PC-3 (cell line): ENCODE data around the gene USP32. TPM values are rescaled to one million over a fixed set of nuclear protein-coding genes. Genes with fewer than 3 reads are reported as not detected.

Source experiments
- ATAC-seq: fragments of 200-7000 bp; cut with Tn5 transposase; 2 replicates; pipeline ENCODE4 v1.9.1; 2020; ENCODE audit warnings: mild to moderate bottlenecking, moderate library complexity
- BruUV-seq: library from RNA; stranded (reverse); fragments of 400-500 nt; replicated peaks from 2 replicates; lab custom pipeline; 2021; lab: Mats Ljungman, UMichigan
- CTCF ChIA-PET: fragments of 300-600 bp; sonication (Branson Sonifier 250); formaldehyde crosslinking; loops from one replicate; lab custom pipeline; 2022; ENCODE audit warnings: antibody characterized with exemption; lab: Charles Lee
- POLR2A ChIA-PET: fragments of 300-600 bp; sonication (Branson Sonifier 250); formaldehyde crosslinking; loops from one replicate; lab custom pipeline; 2022; ENCODE audit warnings: antibody characterized with exemption; ENCODE audit not compliant: unreplicated experiment; lab: Charles Lee
- DNase-seq: peaks from one replicate; pipeline ENCODE4 v3.0.0-alpha.2; 2015
- H2AFZ ChIP-seq: fragments of 300-600 bp; sonication (generic); 2 replicates; pipeline ENCODE4 v1.6.0; 2016; ENCODE audit warnings: antibody characterized with exemption, low read length
- H3F3A ChIP-seq: fragments of 300-600 bp; sonication (generic); one replicate; pipeline ENCODE4 v1.6.0; 2017; ENCODE audit warnings: antibody characterized with exemption, low read length, control low read depth, mild to moderate bottlenecking; ENCODE audit not compliant: unreplicated experiment
- H3K27ac ChIP-seq: fragments of 300-600 bp; sonication (generic); 2 replicates; pipeline ENCODE4 v1.5.1; 2016; ENCODE audit warnings: mild to moderate bottlenecking, low read length
- H3K27me3 ChIP-seq: fragments of 300-600 bp; sonication (generic); 2 replicates; pipeline ENCODE4 v1.6.1; 2016; ENCODE audit warnings: low read length, mixed read lengths
- H3K36me3 ChIP-seq: fragments of 300-600 bp; sonication (generic); 2 replicates; pipeline ENCODE4 v1.6.1; 2016; ENCODE audit warnings: low read depth, mixed run types, low read length, mixed read lengths
- H3K4me1 ChIP-seq: fragments of 300-600 bp; sonication (generic); 2 replicates; pipeline ENCODE4 v1.5.1; 2016; ENCODE audit warnings: low read length; ENCODE audit not compliant: insufficient read depth
- H3K4me2 ChIP-seq: fragments of 300-600 bp; sonication (generic); 2 replicates; pipeline ENCODE4 v1.6.0; 2016; ENCODE audit warnings: low read length
- H3K4me3 ChIP-seq: fragments of 300-600 bp; sonication (generic); 2 replicates; pipeline ENCODE4 v1.5.1; 2016; ENCODE audit warnings: mild to moderate bottlenecking, low read length, mixed read lengths
- H3K79me2 ChIP-seq: fragments of 300-600 bp; sonication (generic); 2 replicates; pipeline ENCODE4 v1.6.1; 2017; ENCODE audit warnings: low read length, mixed read lengths
- H3K9ac ChIP-seq: fragments of 300-600 bp; sonication (generic); 2 replicates; pipeline ENCODE4 v1.6.0; 2016; ENCODE audit warnings: mild to moderate bottlenecking, low read length
- H3K9me2 ChIP-seq: fragments of 300-600 bp; sonication (generic); replicated peaks from 2 replicates; pipeline ENCODE4 v1.6.1; 2016; ENCODE audit warnings: mixed run types, low read length, mixed read lengths
- H3K9me3 ChIP-seq: fragments of 300-600 bp; sonication (generic); 2 replicates; pipeline ENCODE4 v1.6.1; 2016; ENCODE audit warnings: low read length, mixed read lengths
- H4K20me1 ChIP-seq: fragments of 300-600 bp; sonication (generic); 2 replicates; pipeline ENCODE4 v1.6.1; 2016; ENCODE audit warnings: low read length, mixed read lengths
- EZH2 ChIP-seq: fragments of 300-600 bp; sonication (generic); IDR thresholded peaks from one replicate; pipeline ENCODE4 v1.6.1; 2017; ENCODE audit warnings: antibody characterized with exemption, mild to moderate bottlenecking, low read length; ENCODE audit not compliant: unreplicated experiment
- EZH2phosphoT487 ChIP-seq: fragments of 300-600 bp; sonication (generic); IDR thresholded peaks from 2 replicates; pipeline ENCODE4 v1.6.1; 2018; ENCODE audit warnings: mild to moderate bottlenecking, antibody characterized with exemption, low read length, borderline replicate concordance
- intact Hi-C: fragments of 100-400 bp; cut with micrococcal nuclease; formaldehyde crosslinking; loops from 2 replicates; pipeline ENCODE4 v1.9.0; 2023
- total RNA-seq: library from RNA; depleted of rRNA; stranded (reverse); fragments of >200 nt; gene quantifications from 2 replicates; pipeline ENCODE4 v1.2.3, GENCODE V29; 2014
- TF ChIP-seq, protein P1 (sequence below): fragments of 300-600 bp; sonication (generic); conservative IDR thresholded peaks from 2 replicates; pipeline ENCODE4 v1.5.1; 2017; ENCODE audit warnings: antibody characterized with exemption, low read depth, mild to moderate bottlenecking, low read length

Gene USP32
- total RNA-seq, 1 experiment from 2014 or later, result 34.1 TPM

DNA sequence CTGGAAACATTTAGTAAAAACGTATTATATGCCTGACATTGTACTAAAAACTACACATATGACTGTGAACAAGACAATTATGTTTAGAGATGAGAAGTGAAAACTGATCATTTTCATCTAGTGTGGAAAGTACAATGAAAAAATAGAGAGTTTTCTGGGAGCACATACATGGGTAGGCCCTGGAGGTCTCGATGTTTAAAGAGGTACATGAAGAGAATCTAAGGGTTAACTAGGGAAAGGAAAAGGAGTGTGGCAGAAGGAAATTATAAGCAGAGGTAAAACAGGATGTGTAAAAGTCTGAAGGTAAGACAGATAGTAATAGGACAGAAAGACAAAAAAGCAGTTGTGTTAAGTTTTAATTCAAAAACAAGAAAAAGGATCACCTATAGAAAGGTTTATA is 113.7 kb downstream of the USP32 start:
- Histone ChIP-seq H3K36me3 (no peaks in the 10 kb centered on the region), H2AFZ (no peak overlapping the region), H4K20me1 (0 out of 2 replicates have a peak, but pooled peaks cover 3% of the 10 kb centered on the region), H3K27ac (no peak overlapping the region), H3K9ac (no peak overlapping the region), H3K9me3 (no peaks in the 10 kb centered on the region), H3K79me2 (no peaks in the 10 kb centered on the region), H3K9me2 (no peaks in the 10 kb centered on the region), H3F3A (no peaks in the 10 kb centered on the region), H3K4me2 (no peak overlapping the region), H3K4me1 (no peaks in the 10 kb centered on the region), H3K27me3 (no peaks in the 10 kb centered on the region), H3K4me3 (no peak overlapping the region)
- POLR2A ChIA-PET, result no interaction called here
- TF ChIP-seq EZH2, result no peak
- TF ChIP-seq, protein P1, sequence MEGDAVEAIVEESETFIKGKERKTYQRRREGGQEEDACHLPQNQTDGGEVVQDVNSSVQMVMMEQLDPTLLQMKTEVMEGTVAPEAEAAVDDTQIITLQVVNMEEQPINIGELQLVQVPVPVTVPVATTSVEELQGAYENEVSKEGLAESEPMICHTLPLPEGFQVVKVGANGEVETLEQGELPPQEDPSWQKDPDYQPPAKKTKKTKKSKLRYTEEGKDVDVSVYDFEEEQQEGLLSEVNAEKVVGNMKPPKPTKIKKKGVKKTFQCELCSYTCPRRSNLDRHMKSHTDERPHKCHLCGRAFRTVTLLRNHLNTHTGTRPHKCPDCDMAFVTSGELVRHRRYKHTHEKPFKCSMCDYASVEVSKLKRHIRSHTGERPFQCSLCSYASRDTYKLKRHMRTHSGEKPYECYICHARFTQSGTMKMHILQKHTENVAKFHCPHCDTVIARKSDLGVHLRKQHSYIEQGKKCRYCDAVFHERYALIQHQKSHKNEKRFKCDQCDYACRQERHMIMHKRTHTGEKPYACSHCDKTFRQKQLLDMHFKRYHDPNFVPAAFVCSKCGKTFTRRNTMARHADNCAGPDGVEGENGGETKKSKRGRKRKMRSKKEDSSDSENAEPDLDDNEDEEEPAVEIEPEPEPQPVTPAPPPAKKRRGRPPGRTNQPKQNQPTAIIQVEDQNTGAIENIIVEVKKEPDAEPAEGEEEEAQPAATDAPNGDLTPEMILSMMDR, result no peak
- TF ChIP-seq EZH2phosphoT487, result no peak
- CTCF ChIA-PET, result interaction anchor here (0.5 kb wide), 1 partner anchor 114 kb away, joined by 5 read pairs; the partner anchor contains the start of gene USP32
- intact Hi-C loops, result no loop called here
- ATAC-seq, result no peak
- BruUV-seq, result no TSS peak
- no peak for DNase-seq

DNA sequence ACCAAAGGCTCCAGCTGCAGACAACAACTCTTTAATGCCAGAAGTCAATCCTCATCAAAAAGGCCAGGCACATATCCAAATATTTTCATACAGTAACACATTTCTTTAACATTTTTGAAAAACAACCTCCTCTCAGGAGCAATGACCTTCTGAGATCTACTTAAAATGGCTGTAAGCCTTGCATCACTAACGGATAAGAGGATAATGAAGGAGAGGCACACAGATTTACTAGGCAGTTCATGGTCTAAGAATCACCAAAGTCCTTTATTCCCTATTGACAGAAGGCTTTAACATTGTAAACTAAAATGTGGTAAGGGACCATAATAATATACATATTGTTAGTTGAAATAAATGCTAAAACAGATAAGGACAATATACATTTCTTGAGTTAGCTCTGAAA is 114.7 kb downstream of the USP32 start:
- POLR2A ChIA-PET, result interaction anchor here (0.7 kb wide), 1 partner anchor 29 kb away, joined by 5 read pairs; no protein-coding TSS in a partner anchor
- DNase-seq, result no peak
- BruUV-seq, result no TSS peak
- H3K27ac ChIP-seq, result no peak overlapping the region
- no peaks in the 10 kb centered on the region for H3K79me2 ChIP-seq
- no peaks in the 10 kb centered on the region for H3K27me3 ChIP-seq
- no peak overlapping the region for H3K4me2 ChIP-seq
- H3F3A ChIP-seq, result no peaks in the 10 kb centered on the region
- TF ChIP-seq EZH2phosphoT487 (no peak), EZH2 (no peak)
- TF ChIP-seq, protein P1, result no peak
- no peaks in the 10 kb centered on the region for H3K4me1 ChIP-seq
- H3K36me3 ChIP-seq, result no peaks in the 10 kb centered on the region
- no peak for ATAC-seq
- CTCF ChIA-PET, result no interaction called here
- H3K9ac ChIP-seq, result no peak overlapping the region
- no peak overlapping the region for H3K4me3 ChIP-seq
- 0 out of 2 replicates have a peak, but pooled peaks cover 3% of the 10 kb centered on the region for H4K20me1 ChIP-seq
- H3K9me3 ChIP-seq, result no peaks in the 10 kb centered on the region
- intact Hi-C loops, result no loop called here
- no peak overlapping the region for H2AFZ ChIP-seq
- H3K9me2 ChIP-seq, result no peaks in the 10 kb centered on the region

DNA sequence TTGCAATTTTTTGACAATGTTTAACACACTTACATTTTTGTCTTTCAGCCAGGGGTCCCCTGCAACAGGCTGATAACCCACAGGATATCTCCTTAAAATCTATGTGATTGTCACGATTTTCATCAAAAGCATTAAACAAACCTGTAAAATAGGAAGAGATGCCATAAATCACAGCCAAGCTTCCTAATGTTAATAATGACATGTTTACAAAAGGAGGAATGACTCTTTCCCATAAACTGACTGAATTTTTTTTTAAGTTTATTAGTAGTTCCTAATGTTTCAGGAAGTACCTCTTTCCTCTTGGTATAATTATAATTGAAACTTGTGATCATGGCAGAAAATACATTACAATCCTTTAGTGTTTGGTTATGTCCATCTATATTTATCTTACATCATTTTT is 122.5 kb downstream of the USP32 start:
- intact Hi-C loops, result no loop called here
- POLR2A ChIA-PET, result no interaction called here

More for the DNA sequence above, 122.5 kb downstream of the USP32 start:
- no peaks in the 10 kb centered on the region for H3K27me3 ChIP-seq
- H3K9ac ChIP-seq, result no peak overlapping the region
- no peak overlapping the region for H3K4me2 ChIP-seq
- H3K4me3 ChIP-seq, result no peak overlapping the region
- no peaks in the 10 kb centered on the region for H3K79me2 ChIP-seq
- H4K20me1 ChIP-seq, result no peaks in the 10 kb centered on the region
- ATAC-seq (peak; percentile 55; the same call in 1 of the 2 replicates), DNase-seq (peak; percentile 12)
- no peak for TF ChIP-seq EZH2
- TF ChIP-seq, protein P1, result no peak
- TF ChIP-seq EZH2phosphoT487, result no peak
- no peaks in the 10 kb centered on the region for H3F3A ChIP-seq
- CTCF ChIA-PET, result no interaction called here
- no peaks in the 10 kb centered on the region for H3K4me1 ChIP-seq
- no TSS peak for BruUV-seq
- H3K9me2 ChIP-seq, result no peaks in the 10 kb centered on the region
- no peaks in the 10 kb centered on the region for H3K9me3 ChIP-seq
- 0 out of 2 replicates have a peak, but pooled peaks cover 6% of the 10 kb centered on the region for H3K36me3 ChIP-seq
- no peak overlapping the region for H3K27ac ChIP-seq
- no peak overlapping the region for H2AFZ ChIP-seq
